ENCODE data around the gene GNAT1.

The GNAT1 gene

DNA sequence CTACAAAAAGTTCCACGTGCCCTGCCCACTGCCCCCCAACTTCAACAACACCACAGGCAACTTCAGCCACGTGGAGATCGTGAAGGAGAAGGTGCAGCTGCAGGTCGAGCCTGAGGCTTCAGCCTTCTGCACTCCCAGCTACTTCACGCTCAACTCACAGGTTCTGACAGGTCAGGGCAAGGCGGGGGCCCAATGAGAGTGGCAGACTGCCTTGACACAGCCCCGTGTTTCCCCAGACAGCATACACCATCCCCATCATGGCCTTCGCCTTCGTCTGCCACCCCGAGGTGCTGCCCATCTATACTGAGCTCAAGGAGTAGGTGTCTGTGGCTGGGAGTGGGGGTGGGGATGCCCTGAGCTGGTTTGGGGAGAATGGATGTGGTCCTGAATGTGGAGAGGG lies 26.3 kb downstream of the GNAT1 start:
- H3K27me3 ChIP-seq = no peaks in the 10 kb centered on the region
- no peaks in the 10 kb centered on the region for H3K9me3 ChIP-seq
- TF ChIP-seq, protein P1, sequence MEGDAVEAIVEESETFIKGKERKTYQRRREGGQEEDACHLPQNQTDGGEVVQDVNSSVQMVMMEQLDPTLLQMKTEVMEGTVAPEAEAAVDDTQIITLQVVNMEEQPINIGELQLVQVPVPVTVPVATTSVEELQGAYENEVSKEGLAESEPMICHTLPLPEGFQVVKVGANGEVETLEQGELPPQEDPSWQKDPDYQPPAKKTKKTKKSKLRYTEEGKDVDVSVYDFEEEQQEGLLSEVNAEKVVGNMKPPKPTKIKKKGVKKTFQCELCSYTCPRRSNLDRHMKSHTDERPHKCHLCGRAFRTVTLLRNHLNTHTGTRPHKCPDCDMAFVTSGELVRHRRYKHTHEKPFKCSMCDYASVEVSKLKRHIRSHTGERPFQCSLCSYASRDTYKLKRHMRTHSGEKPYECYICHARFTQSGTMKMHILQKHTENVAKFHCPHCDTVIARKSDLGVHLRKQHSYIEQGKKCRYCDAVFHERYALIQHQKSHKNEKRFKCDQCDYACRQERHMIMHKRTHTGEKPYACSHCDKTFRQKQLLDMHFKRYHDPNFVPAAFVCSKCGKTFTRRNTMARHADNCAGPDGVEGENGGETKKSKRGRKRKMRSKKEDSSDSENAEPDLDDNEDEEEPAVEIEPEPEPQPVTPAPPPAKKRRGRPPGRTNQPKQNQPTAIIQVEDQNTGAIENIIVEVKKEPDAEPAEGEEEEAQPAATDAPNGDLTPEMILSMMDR (IDR thresholded peaks at IDR 0.05; ENCODE audit: low read depth, low read length) = no peak
- H3K4me3 ChIP-seq (ENCODE audit: low read depth, low read length) = no peak overlapping the region
- H3K36me3 ChIP-seq = no peaks in the 10 kb centered on the region
- no peaks in the 10 kb centered on the region for H3K4me1 ChIP-seq
- no peak for DNase-seq

DNA sequence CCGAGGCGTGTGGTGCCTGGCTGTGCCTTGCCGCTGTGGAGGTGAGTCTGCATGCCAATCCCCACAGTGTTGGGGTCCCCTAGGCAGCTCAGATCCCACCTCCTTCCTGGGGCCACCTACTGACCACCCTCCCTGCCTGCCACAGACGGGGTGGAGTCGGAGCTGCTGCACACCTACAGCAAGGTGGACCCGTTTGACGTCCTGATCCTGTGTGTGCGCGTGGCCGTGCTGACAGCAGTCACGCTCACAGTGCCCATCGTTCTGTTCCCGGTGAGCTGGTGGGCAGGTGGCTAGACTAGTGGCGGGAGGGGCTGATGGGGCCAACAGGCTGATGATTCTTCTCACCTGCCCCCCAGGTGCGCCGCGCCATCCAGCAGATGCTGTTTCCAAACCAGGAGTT lies 27.0 kb downstream of the GNAT1 start:
- no peaks in the 10 kb centered on the region for H3K27me3 ChIP-seq
- no peaks in the 10 kb centered on the region for H3K9me3 ChIP-seq
- no peaks in the 10 kb centered on the region for H3K36me3 ChIP-seq
- H3K4me1 ChIP-seq = no peaks in the 10 kb centered on the region
- no peak overlapping the region for H3K4me3 ChIP-seq (ENCODE audit: low read depth, low read length)
- DNase-seq = no peak
- TF ChIP-seq, protein P1 (IDR thresholded peaks at IDR 0.05; ENCODE audit: low read depth, low read length) = no peak

DNA sequence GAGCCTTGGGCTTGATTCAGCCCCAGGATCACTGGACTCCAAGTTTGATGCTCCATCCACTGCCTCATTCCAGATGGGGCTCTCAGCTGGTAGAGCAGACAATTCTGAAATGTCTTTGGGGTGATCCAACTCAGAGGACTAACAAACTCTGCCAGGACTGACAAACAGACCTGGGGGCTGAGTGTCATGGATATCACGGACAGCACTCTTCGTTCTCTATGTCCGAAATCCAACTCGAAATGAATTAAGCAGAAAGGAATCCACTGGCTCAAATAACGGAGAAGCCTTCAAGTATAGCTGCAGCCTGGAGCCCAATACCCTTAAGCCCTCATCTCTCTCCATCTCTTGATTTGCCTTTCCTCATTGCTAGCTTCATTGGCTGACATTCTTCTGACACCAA lies 27.9 kb downstream of the GNAT1 start:
- Histone ChIP-seq H3K27me3 (no peaks in the 10 kb centered on the region), H3K9me3 (no peaks in the 10 kb centered on the region), H3K4me1 (no peaks in the 10 kb centered on the region), H3K4me3 (ENCODE audit: low read depth, low read length) (no peak overlapping the region), H3K36me3 (no peaks in the 10 kb centered on the region)
- TF ChIP-seq, protein P1 (IDR thresholded peaks at IDR 0.05; ENCODE audit: low read depth, low read length) = no peak
- no peak for DNase-seq

DNA sequence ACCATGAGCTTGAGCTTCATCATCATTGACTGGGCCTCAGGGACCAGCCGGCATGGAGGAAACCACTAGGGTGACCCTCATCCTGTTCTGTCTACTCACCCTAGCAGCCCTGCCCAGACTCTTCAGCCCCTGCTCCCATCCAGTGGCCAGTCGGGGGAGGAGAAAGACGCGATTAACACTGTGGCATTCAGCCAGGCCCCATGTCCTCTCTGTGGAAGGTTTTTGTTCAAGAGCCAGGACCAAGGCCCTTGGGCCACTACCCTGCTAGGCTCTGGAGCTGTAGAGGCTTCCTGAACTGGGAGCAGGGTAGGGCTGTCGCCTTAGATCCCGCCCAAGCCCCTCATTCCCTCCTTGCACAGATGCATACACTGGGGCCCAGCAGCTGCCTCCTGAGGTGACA lies 28.7 kb downstream of the GNAT1 start:
- Histone ChIP-seq H3K9me3 (no peaks in the 10 kb centered on the region), H3K36me3 (no peaks in the 10 kb centered on the region), H3K27me3 (no peaks in the 10 kb centered on the region), H3K4me1 (no peaks in the 10 kb centered on the region), H3K4me3 (ENCODE audit: low read depth, low read length) (no peak overlapping the region)
- no peak for DNase-seq
- TF ChIP-seq, protein P1 (IDR thresholded peaks at IDR 0.05; ENCODE audit: low read depth, low read length) = no peak

- Histone ChIP-seq H3K9me3 (no peaks in the 10 kb centered on the region), H3K27me3 (no peaks in the 10 kb centered on the region), H3K36me3 (no peaks in the 10 kb centered on the region), H3K4me1 (no peaks in the 10 kb centered on the region), H3K4me3 (ENCODE audit: low read depth, low read length) (no peak overlapping the region)
- TF ChIP-seq, protein P1 (IDR thresholded peaks at IDR 0.05; ENCODE audit: low read depth, low read length) = no peak
- DNase-seq = no peak
These were observed 29.6 kb downstream of the GNAT1 start for GRCh38 chr3:50221051-50221410.

GRCh38 chr3:50221411-50222168 lies 30.2 kb downstream of the GNAT1 start:
- Histone ChIP-seq H3K36me3 (no peaks in the 10 kb centered on the region), H3K9me3 (no peaks in the 10 kb centered on the region), H3K4me3 (ENCODE audit: low read depth, low read length) (no peak overlapping the region), H3K27me3 (no peaks in the 10 kb centered on the region), H3K4me1 (no peaks in the 10 kb centered on the region)
- DNase-seq = no peak
- TF ChIP-seq, protein P1 (IDR thresholded peaks at IDR 0.05; ENCODE audit: low read depth, low read length) = no peak

All from BE2C (cell line).